GM19372 (cell line): ENCODE data around the gene SPDYE3.
"Not testable (repeated sequence)": the region's sequence is repeated elsewhere in the genome, so short reads cannot be mapped to it uniquely, and the experiment has no call there.

Source experiments
- ATAC-seq: cut with Tn5 transposase; IDR thresholded peaks from one replicate; pipeline ENCODE4 v1.9.1; 2021; ENCODE audit warnings: mild to moderate bottlenecking, low read depth, moderate library complexity; ENCODE audit not compliant: unreplicated experiment

The SPDYE3 gene

GRCh38 chr7:100307402-100307801, at the start of gene SPDYE3:
Gene SPDYE3 (plus strand): TSS chr7:100307702. CDS start chr7:100307886, 184 bp downstream.
- ATAC-seq, result not testable (repeated sequence)

- not testable (repeated sequence) for ATAC-seq
These were observed 47.5 kb upstream of the SPDYE3 start for GRCh38 chr7:100259984-100260383.

GRCh38 chr7:100262896-100263295, 44.6 kb upstream of the SPDYE3 start:
- not testable (repeated sequence) for ATAC-seq

GRCh38 chr7:100264223-100264622, 43.3 kb upstream of the SPDYE3 start:
- not testable (repeated sequence) for ATAC-seq

- not testable (repeated sequence) for ATAC-seq
These were observed 42.8 kb upstream of the SPDYE3 start for GRCh38 chr7:100264669-100265165.

- not testable (repeated sequence) for ATAC-seq
These were observed 41.7 kb upstream of the SPDYE3 start for GRCh38 chr7:100265851-100266250.

GRCh38 chr7:100266576-100267354, 40.7 kb upstream of the SPDYE3 start:
- no peak for ATAC-seq

GRCh38 chr7:100267648-100268047, 39.9 kb upstream of the SPDYE3 start:
- no peak for ATAC-seq

- ATAC-seq, result not testable (repeated sequence)
These were observed 38.6 kb upstream of the SPDYE3 start for GRCh38 chr7:100268882-100269281.

GRCh38 chr7:100269306-100270045, 38.0 kb upstream of the SPDYE3 start:
- not testable (repeated sequence) for ATAC-seq

- ATAC-seq, result not testable (repeated sequence)
These were observed 37.2 kb upstream of the SPDYE3 start for GRCh38 chr7:100270046-100270918.

- not testable (repeated sequence) for ATAC-seq
These were observed 36.4 kb upstream of the SPDYE3 start for GRCh38 chr7:100270941-100271593.

- ATAC-seq, result peak; percentile 92
These were observed 35.6 kb upstream of the SPDYE3 start for GRCh38 chr7:100271716-100272537.

- ATAC-seq, result not testable (repeated sequence)
These were observed 35.0 kb upstream of the SPDYE3 start for GRCh38 chr7:100272538-100272902.

GRCh38 chr7:100275120-100275519, 32.4 kb upstream of the SPDYE3 start:
- no peak for ATAC-seq

GRCh38 chr7:100276126-100276525, 31.4 kb upstream of the SPDYE3 start:
- ATAC-seq, result not testable (repeated sequence)

GRCh38 chr7:100282069-100282608, 25.4 kb upstream of the SPDYE3 start:
- ATAC-seq, result not testable (repeated sequence)

- ATAC-seq, result not testable (repeated sequence)
These were observed 24.4 kb upstream of the SPDYE3 start for GRCh38 chr7:100283147-100283546.
